Astrocyte (in vitro differentiated cells and primary cell): ENCODE results near the gene RBFOX2. TPM values are rescaled to one million over a fixed set of nuclear protein-coding genes. Genes with fewer than 3 reads are reported as not detected.

ENCODE experiments used
- DNase-seq: peaks from one replicate; pipeline ENCODE4 v3.0.0-alpha.2; 2010; ENCODE audit warnings: low read depth
- FAIRE-seq: peaks from 2 replicates; lab custom pipeline; 2011; peaks lifted over from hg19 to GRCh38; lab: Jason Lieb, UNC
- H2AFZ ChIP-seq: 2 replicates; pipeline ENCODE4 v1.6.0; 2012; ENCODE audit warnings: low read depth, low read length, inconsistent platforms
- H3K27ac ChIP-seq: 2 replicates; pipeline ENCODE4 v1.5.1; 2011; ENCODE audit warnings: low read depth, low read length, inconsistent platforms
- H3K27me3 ChIP-seq: 2 replicates; pipeline ENCODE4 v1.6.0; 2011; ENCODE audit warnings: low read length, inconsistent platforms; ENCODE audit not compliant: insufficient read depth
- H3K36me3 ChIP-seq: 2 replicates; pipeline ENCODE4 v1.5.1; 2011; ENCODE audit warnings: low read length, inconsistent platforms; ENCODE audit not compliant: insufficient read depth
- H3K4me1 ChIP-seq: 2 replicates; pipeline ENCODE4 v1.5.1; 2011; ENCODE audit warnings: low read length, inconsistent platforms; ENCODE audit not compliant: insufficient read depth
- H3K4me2 ChIP-seq: 2 replicates; pipeline ENCODE4 v1.6.0; 2012; ENCODE audit warnings: low read length, inconsistent platforms
- H3K4me3 ChIP-seq: 2 replicates; pipeline ENCODE4 v1.5.1; 2011; ENCODE audit warnings: low read depth, mild to moderate bottlenecking, low read length, inconsistent platforms; ENCODE audit not compliant: insufficient read depth
- H3K79me2 ChIP-seq: 2 replicates; pipeline ENCODE4 v1.6.0; 2012; ENCODE audit warnings: mild to moderate bottlenecking, low read length, inconsistent platforms; ENCODE audit not compliant: insufficient read depth
- H3K9ac ChIP-seq: 2 replicates; pipeline ENCODE4 v1.6.0; 2012; ENCODE audit warnings: mild to moderate bottlenecking, low read length, inconsistent platforms
- H3K9me3 ChIP-seq: 2 replicates; pipeline ENCODE4 v1.5.1; 2012; ENCODE audit warnings: low read depth, mild to moderate bottlenecking, low read length, inconsistent platforms; ENCODE audit not compliant: insufficient read depth
- H4K20me1 ChIP-seq: 2 replicates; pipeline ENCODE4 v1.6.0; 2012; ENCODE audit warnings: low read length, inconsistent platforms; ENCODE audit not compliant: insufficient read depth
- H3K27ac Mint-ChIP-seq: one replicate; pipeline ENCODE4 v1.8.0; 2021; ENCODE audit warnings: mild to moderate bottlenecking, mixed read lengths; ENCODE audit not compliant: unreplicated experiment
- H3K27me3 Mint-ChIP-seq: one replicate; pipeline ENCODE4 v1.8.0; 2021; ENCODE audit warnings: low read depth, mixed read lengths; ENCODE audit not compliant: unreplicated experiment
- H3K36me3 Mint-ChIP-seq: one replicate; pipeline ENCODE4 v1.8.0; 2021; ENCODE audit warnings: low read depth, mixed read lengths; ENCODE audit not compliant: unreplicated experiment
- H3K4me1 Mint-ChIP-seq: one replicate; pipeline ENCODE4 v1.8.0; 2021; ENCODE audit warnings: low read depth, mixed read lengths; ENCODE audit not compliant: unreplicated experiment
- H3K4me3 Mint-ChIP-seq: one replicate; pipeline ENCODE4 v1.8.0; 2021; ENCODE audit warnings: mild to moderate bottlenecking, moderate library complexity, mixed read lengths; ENCODE audit not compliant: unreplicated experiment
- H3K9me3 Mint-ChIP-seq: one replicate; pipeline ENCODE4 v1.8.0; 2021; ENCODE audit warnings: mild to moderate bottlenecking, mixed read lengths; ENCODE audit not compliant: unreplicated experiment
- CTCF ChIP-seq: IDR thresholded peaks from 2 replicates; pipeline ENCODE4 v1.5.1; 2011; ENCODE audit warnings: low read depth, mild to moderate bottlenecking, inconsistent platforms, low read length, moderate library complexity; ENCODE audit not compliant: insufficient read depth
- EZH2 ChIP-seq: IDR thresholded peaks from 2 replicates; pipeline ENCODE4 v1.6.1; 2012; ENCODE audit warnings: mild to moderate bottlenecking, low read length, inconsistent platforms; ENCODE audit not compliant: insufficient read depth
- total RNA-seq: library from RNA; stranded (reverse); gene quantifications from 2 replicates; pipeline ENCODE4 v1.2.1, GENCODE V29; 2021

RBFOX2 gene
- total RNA-seq, 1 donor from 2014 or later = 169 TPM

- Mint-ChIP-seq H3K27ac (no peak overlapping the region), H3K36me3 (peaks cover 22% of the 10 kb centered on the region), H3K4me3 (no peak overlapping the region), H3K9me3 (no peaks in the 10 kb centered on the region), H3K4me1 (no peaks in the 10 kb centered on the region), H3K27me3 (peaks cover 10% of the 10 kb centered on the region)
- no peaks in the 10 kb centered on the region for H3K36me3 ChIP-seq
- no peak for FAIRE-seq
- no peak overlapping the region for H2AFZ ChIP-seq
- H3K4me1 ChIP-seq = no peaks in the 10 kb centered on the region
- no peaks in the 10 kb centered on the region for H3K79me2 ChIP-seq
- H3K4me2 ChIP-seq = no peak overlapping the region
- no peak overlapping the region for H3K9ac ChIP-seq
- H3K4me3 ChIP-seq = no peak overlapping the region
- no peak for DNase-seq
- no peaks in the 10 kb centered on the region for H3K27me3 ChIP-seq
- no peak for TF ChIP-seq CTCF
- TF ChIP-seq EZH2 = no peak
- H3K9me3 ChIP-seq = no peaks in the 10 kb centered on the region
- no peaks in the 10 kb centered on the region for H4K20me1 ChIP-seq
- no peak overlapping the region for H3K27ac ChIP-seq
Observed at GRCh38 chr22:35732116-35732515, 296.5 kb downstream of the RBFOX2 start.

GRCh38 chr22:35731321-35731720 is 297.3 kb downstream of the RBFOX2 start:
- no peak for TF ChIP-seq EZH2
- H3K27me3 ChIP-seq = no peaks in the 10 kb centered on the region
- no peaks in the 10 kb centered on the region for H4K20me1 ChIP-seq
- peaks cover 18% of the 10 kb centered on the region for H3K36me3 Mint-ChIP-seq
- no peak overlapping the region for H3K4me3 ChIP-seq
- no peaks in the 10 kb centered on the region for H3K4me1 ChIP-seq
- H3K79me2 ChIP-seq = no peaks in the 10 kb centered on the region
- no peaks in the 10 kb centered on the region for H3K9me3 Mint-ChIP-seq
- FAIRE-seq (no peak), DNase-seq (no peak)
- no peak overlapping the region for H3K27ac ChIP-seq
- H3K4me3 Mint-ChIP-seq = no peak overlapping the region
- no peaks in the 10 kb centered on the region for H3K36me3 ChIP-seq
- no peak overlapping the region for H3K9ac ChIP-seq
- no peaks in the 10 kb centered on the region for H3K9me3 ChIP-seq
- no peaks in the 10 kb centered on the region for H3K4me1 Mint-ChIP-seq
- no peak overlapping the region for H3K27ac Mint-ChIP-seq
- H3K4me2 ChIP-seq = no peak overlapping the region
- peaks cover 15% of the 10 kb centered on the region for H3K27me3 Mint-ChIP-seq
- no peak overlapping the region for H2AFZ ChIP-seq

- no peak for TF ChIP-seq CTCF
- no peak for TF ChIP-seq EZH2
- DNase-seq (no peak), FAIRE-seq (no peak)
- H3K9me3 ChIP-seq = no peaks in the 10 kb centered on the region
- H3K9ac ChIP-seq = no peak overlapping the region
- Mint-ChIP-seq H3K27me3 (peaks cover 19% of the 10 kb centered on the region), H3K27ac (no peak overlapping the region), H3K4me1 (no peaks in the 10 kb centered on the region), H3K4me3 (no peak overlapping the region), H3K9me3 (peaks cover 3% of the 10 kb centered on the region), H3K36me3 (peaks cover 12% of the 10 kb centered on the region)
- H3K4me1 ChIP-seq = no peaks in the 10 kb centered on the region
- no peaks in the 10 kb centered on the region for H3K36me3 ChIP-seq
- H3K27ac ChIP-seq = no peak overlapping the region
- no peak overlapping the region for H2AFZ ChIP-seq
- no peak overlapping the region for H3K4me3 ChIP-seq
- H3K27me3 ChIP-seq = no peaks in the 10 kb centered on the region
- no peaks in the 10 kb centered on the region for H3K79me2 ChIP-seq
- H4K20me1 ChIP-seq = no peaks in the 10 kb centered on the region
- no peak overlapping the region for H3K4me2 ChIP-seq
Observed at GRCh38 chr22:35729309-35729698, 299.3 kb downstream of the RBFOX2 start.
